GM19099 (cell line): ENCODE measurements around the gene C19orf85.

ENCODE experiments used
- POLR2A ChIP-seq: IDR thresholded peaks from 3 replicates; pipeline ENCODE4 v1.6.1; 2011; ENCODE audit warnings: low read depth; ENCODE audit not compliant: insufficient read length; ENCODE audit errors: extremely low read depth

C19orf85 gene

DNA sequence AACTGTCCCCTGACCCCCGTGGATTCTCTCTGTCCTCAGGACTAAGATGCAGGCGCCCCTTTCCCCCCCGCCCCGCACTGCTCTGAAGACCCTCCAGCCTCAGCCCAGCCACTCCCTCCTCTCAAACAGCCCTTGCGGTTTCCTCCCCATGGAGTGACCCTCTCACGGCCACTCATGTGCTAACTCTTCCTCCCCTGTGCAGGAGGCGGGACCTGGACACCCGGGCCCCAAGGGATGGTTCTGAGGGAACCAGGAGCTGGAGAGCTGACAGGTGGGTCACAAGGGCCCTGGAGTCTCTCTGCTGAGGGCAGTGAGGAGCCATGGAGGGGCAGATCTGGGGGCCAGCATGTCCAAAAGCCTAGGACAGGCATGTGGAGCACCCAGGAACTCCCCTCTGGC is 5.0 kb downstream of the C19orf85 start:
- TF ChIP-seq POLR2A, result no peak

DNA sequence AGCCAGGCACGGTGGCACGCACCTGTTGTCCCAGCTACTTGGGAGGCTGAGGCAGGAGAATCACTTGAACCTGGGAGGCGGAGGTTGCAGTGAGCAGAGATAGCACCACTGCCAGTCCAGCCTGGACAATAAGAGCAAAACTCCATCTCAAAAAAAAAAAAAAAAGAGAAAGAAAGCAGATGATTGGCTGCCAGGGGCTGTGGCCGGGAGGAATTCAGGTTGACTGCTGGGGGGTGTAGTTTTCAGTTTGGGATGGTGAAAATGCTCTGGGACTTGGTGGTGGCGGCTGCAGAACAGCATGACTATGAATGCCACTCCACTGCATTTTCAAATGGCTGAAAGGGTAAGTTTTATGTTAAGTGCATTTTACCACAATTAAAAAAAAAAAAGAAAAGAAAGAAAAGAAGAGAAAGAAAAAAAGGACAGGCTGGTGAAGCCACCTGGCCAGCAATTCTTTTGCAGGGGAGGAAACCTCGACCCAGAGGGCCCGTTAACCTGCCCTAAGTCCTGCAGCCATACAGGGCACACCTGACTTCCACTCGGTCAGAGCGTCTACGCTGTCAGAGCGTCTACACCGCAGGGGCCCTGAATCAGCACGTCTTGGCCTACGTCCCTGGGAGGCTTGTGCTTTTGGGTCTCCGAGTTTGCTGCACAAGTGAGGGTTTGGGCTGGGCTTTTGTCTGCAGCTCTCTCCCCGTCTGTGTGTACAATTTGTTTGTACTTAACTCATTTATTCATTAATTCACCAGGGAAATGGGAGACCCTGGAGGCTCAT is 6.7 kb downstream of the C19orf85 start:
- no peak for TF ChIP-seq POLR2A

DNA sequence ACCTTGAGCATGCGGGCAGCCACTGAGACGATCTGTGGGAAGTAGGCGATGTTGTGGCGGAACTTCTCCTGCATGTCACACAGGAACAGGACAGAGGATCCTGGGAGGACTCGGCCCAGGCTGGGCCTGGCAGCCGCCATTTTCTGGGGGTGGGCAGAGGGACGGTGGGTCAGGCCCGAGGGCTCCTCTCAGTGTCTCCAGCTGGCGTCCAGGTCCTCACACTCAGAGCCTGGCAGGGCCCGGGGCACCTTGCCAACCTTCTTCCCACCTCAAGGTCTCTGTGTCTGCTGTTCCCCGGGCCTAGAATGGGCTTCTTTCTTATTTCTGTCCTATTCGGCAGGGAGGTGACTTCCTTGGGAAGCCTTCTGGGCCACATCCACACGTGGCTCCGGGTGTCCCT is 8.2 kb downstream of the C19orf85 start:
- no peak for TF ChIP-seq POLR2A

DNA sequence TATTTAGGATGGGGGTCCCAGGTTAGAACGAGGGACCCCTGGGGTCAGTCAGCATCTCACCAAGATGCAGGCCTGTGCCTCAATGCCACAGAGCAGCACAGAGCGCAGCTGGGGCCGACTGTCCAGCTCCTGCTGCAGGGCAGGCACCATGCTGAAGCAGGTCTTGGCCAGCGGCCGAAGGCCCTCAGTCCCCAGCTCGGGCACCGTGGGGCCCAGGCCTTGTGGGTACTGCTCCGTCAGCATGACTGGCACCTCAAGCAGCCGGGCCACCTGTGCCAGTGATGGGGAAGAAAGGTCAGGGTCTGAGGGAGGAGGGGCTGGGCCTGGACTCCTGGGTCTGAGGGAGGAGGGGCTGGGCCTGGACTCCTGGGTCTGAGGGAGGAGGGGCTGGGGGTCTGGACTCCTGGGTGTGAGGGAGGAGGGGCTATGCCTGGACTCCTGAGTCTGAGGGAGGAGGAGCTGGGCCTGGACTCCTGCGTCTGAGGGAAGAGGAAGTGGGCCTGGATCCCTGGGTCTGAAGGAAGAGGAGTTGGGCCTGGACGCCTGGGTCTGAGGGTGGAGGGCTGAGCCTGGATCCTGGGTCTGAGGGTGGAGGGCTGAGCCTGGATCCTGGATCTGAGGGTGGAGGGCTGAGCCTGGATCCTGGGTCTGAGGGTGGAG is 8.8 kb downstream of the C19orf85 start:
- TF ChIP-seq POLR2A, result no peak

DNA sequence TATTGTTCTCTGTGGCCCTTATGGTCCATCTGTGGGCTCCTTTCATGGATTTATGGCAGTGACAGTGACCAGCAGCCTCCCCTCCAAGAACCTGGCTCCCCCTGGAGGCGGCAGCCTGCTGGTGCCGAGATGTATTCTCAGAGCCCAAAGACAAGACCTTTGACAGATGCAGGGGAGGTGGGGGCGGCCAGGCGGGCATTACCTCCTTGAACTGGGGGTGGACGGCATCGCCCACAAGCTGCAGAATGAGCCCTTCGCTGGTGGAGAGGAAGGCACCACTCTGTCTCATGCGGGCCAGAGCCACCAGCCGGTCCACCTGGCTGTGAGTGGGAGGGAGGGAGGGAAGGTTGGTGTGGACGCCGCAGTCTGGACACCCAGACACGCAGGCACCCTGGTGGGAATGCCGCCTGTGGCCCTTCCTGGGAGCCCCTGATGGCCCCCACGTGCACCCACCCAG is 9.7 kb downstream of the C19orf85 start:
- TF ChIP-seq POLR2A, result no peak

DNA sequence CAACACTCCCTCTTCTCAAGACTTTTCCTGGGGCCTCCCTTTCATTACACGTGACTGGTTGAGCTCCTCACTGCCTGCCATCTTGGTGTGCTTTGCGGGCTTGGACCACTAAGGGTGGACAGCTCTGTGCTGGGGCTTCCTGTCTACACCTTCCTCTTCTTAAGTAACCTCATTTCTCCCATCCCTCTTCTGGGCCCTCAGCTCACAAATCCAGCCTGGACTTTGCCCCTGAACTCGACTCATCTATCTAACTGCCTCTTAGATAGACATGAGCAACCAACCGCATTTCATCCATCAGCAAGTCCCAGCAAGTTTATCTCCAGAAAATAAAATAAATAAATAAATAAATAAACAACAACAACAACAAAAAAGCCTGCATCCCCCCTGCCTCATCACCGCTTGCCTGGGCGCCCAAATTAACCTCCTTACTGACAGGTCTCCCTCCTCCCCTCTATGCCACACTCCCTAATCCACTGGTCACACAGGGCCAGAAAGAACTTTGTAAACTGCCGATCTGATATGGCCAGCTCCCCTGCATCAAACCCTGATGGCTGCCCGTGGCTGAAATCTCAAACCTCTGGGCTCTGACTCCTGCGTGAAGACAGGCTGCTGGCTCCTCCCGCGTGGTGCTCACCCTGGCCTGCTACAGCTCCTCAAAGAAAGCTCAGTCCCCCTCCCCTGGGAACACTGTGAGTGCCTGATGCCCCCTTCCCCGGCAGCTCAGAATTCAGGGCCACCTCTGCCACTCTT is 10.9 kb downstream of the C19orf85 start:
- TF ChIP-seq POLR2A, result no peak

DNA sequence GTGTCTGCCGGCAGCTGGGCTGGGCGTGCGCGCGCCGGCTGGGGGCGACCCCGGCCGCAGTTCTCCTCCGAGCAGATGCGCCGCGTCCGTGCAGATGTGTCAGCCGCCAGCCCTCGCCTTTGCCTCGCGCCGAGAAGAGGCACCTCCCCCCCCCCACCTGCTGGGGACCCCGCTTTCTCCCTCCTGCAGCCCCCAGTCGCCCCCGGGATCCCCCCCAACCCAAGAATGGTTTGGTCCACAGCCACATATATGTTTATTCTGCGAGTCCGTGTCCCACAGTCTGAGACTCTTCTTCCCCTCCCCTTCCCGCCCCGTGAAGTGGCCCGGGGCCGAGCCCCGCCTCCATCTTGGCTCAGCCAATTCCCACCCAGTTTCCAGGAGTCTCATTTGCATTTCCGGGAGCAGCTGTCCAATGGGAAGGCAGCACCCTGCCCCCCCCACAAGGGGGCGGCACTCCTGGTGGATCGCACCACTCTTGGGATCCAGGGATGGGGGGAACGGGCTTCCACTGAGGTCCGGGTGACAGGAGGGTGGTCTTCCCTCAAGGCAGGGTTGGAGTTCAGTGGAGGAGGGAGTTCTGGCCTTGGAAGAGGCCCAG is 11.7 kb downstream of the C19orf85 start:
- TF ChIP-seq POLR2A, result no peak

DNA sequence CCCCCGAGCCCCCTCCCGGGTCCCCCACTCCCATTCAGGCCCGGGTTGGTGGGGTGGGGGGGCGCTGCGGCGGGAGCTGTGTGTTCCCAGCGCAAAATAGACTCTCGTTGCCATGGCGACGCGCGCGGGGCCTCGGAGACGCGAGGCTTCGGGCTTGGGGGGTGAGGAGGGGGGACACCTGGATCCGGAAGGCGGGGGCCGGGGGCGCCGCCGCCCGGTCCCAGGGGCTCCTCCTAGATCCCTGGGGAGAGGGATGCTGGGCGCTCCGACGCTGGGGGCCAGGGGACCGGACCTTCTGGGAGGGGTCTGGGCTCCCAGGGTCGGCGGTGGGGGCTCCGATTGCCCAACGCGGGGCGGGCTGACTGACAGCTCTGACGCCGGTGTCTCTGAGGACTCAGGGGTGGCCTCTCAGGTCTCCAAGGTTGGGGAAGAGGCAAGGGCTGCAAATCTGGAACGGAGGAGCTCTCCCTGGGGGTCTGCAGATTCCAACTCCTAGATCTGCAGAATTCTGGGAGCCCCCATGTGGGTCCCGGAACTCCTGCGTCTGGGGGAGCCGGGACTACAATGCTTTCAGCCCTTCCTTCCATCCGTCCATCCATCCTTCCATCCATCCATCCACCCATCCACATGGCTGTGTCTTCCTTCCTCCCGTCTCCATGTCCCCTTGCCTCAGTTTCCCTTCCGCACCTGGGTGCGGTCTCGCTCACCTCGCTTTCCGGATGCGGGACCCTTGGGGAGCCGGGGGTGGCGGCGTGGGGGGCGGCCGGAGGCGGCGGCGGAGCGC is 12.4 kb downstream of the C19orf85 start:
- TF ChIP-seq POLR2A, result no peak

DNA sequence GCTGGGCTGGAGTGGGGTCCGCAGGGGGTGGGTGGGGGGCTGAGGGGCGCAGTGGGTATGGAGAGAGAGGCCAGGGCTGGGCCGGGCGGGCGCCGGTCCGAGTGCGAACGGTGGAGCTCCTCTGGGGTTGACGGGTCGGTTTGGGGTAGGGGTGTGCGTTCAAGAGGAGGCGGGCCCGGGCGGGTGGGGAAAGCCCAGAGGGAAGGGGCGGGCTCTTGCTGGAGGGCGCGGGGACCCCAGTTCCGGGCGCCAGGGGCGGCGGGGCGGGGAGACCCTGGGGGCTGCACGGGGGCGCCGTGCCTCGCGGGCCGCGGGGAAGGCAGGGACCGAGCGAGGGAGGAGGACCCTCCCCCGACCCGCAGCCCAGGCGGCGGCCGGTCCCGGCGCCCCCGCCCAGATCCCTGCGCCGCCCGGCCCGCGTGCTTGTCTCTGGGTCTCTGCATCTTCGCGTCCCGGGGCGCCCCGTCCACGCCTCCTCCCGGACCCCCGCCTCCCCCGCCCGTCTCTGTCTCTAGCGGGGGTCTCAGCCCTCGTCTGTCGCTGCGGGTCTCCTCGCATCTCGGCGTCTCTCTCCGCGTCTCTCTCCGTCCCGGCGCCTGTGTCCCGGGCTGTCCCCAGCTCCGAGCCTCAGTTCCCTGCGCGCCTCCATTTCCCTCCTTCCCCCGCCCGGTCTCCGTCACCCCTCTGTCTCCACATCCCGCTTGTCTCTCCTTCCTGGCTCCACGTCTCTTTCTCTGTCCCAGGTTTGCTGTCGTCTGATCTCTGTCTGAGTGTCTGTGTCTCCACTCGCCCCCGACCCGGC is 13.2 kb downstream of the C19orf85 start:
- TF ChIP-seq POLR2A, result no peak

DNA sequence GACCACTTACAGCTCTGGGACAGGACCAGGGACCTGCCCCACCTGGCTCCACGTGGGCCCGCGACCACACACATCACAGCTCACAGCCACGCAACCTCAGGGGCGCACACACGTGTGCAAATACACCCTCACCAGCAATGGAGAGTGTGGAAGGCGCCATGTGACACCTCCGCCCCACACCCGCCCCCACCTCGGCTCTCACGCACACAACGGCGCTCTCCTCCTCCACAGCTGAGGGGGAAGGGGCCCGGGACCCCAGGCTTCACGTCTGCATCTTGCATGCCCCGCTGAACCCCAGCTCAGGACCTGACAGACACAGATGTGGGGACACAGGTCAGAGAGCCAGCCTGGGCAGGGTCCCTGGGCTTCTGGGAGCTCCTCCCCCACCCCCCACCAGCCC is 15.1 kb downstream of the C19orf85 start:
- TF ChIP-seq POLR2A, result no peak

DNA sequence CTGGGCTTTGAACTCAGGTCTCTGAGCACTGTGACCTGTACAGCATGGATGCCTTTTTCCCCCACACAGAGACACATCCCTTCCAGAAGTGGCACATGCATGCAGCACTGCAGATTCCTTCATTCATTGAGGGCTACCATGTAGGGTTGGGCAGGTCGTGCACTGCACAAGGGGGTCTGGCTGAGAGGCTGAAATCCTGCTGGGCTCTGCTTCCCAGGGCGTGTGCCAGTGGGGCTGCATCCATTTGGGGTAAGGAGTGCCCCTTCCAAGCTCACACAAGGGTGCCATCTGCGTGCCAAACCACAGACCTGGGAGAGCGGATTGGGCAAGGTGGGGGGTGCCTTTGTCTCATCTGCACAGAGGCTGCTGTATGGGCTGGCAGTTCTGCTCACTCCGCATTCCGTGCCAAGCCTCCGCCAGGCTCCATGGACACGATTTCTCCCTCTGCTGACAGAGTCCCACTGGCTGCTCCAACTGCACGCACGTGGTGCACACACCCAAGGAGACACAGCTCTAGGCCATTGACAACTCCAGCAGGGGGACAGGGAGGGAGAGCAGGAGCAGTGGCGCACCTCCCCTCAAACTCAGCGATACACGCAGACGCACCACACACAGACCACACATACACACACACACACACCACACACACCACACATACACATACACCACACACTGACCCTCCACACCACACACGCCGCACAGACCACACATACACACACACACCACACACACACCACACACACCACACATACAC is 17.0 kb downstream of the C19orf85 start:
- TF ChIP-seq POLR2A, result no peak

DNA sequence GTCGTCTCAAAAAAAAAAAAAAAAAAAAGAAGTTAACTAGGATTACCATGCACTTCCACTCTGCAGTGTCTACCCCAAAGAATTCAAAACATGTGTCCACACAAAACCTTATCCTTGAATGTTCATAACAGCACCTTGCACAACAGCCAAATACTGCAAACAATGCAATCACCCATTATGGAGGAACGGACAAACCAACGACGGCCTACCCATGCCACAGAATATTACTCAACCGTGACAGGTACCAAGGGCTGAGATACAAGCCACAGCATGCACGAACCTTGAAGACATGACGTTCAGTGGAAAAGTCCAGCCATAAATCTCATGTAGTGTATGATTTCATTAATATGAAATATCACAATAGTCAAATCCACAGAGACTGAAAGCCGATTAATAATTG is 18.5 kb downstream of the C19orf85 start:
- no peak for TF ChIP-seq POLR2A

DNA sequence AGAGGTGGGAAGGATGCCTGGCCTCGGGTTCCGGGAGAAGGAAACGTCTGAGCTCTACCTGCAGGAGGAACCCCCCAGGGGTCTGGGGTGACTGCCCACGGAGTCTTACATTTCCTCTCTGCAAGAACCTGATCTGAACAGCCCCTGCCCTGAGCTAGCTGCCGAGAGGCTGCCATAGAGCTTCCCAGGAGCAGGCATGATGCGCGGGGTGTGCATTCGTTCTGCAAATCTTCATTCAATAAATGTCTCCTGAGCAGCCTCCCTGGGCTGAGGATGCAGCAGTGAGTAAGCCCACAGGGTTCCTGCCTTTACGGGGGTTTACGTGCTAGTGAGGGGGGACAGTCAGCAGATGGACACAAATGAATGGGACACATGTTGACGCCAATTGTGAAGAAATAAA is 19.9 kb downstream of the C19orf85 start:
- TF ChIP-seq POLR2A, result no peak

DNA sequence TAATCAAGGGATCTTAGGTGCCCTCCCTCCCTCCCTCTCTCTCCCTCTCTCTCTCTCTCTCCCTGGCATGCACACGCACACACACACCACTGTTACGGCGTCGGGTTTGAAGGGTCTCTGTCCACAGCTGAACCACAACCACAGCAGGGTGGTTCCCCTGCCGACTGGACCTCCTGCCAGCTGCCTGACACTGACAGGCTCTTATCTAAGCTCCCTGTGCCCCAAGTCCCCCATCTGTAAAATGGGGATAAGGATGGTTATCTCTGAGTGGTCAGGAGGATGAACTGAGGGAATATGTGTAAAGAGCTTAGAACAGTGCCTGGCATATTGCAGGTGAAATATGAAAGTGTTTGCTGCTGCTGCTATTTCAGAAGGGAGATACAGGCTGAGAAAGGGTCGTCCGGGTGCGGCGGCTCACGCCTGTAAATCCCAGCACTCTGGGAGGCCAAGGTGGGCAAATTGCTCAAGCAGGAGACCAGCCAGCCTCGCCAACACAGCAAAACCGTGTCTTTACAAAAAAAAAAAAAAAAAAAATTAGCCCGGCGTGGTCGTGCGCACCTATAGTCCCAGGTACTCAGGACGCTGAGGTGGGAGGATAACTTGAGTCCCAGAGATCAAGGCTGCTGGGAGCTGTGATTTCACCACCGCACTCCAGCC is 20.6 kb downstream of the C19orf85 start:
- no peak for TF ChIP-seq POLR2A
